Endothelial cell of umbilical vein (primary cell): Measurements from ENCODE around the gene PTPRU. TPM values are rescaled to one million over a fixed set of nuclear protein-coding genes. Genes with fewer than 3 reads are reported as not detected.

ENCODE experiments used
- BruUV-seq: library from RNA; stranded (reverse); fragments of 400-500 nt; replicated peaks from 2 replicates; lab custom pipeline; 2021; lab: Mats Ljungman, UMichigan
- CTCF ChIA-PET: fragments of 300-600, 350-600 bp; sonication (Branson Sonifier 250); formaldehyde crosslinking; loops from one replicate; lab custom pipeline; 2021; ENCODE audit warnings: antibody characterized with exemption, inconsistent platforms; lab: Charles Lee
- POLR2A ChIA-PET: fragments of 300-600, 350-600 bp; sonication (Branson Sonifier 250); formaldehyde crosslinking; loops from one replicate; lab custom pipeline; 2021; ENCODE audit warnings: antibody characterized with exemption, inconsistent platforms; lab: Charles Lee
- DNase-seq: peaks from one replicate; pipeline ENCODE4 v3.0.0-alpha.2; 2011; ENCODE audit warnings: low read depth, low spot score
- FAIRE-seq: peaks from 2 replicates; lab custom pipeline; 2011; peaks lifted over from hg19 to GRCh38; lab: Jason Lieb, UNC
- H2AFZ ChIP-seq: 2 replicates; pipeline ENCODE4 v1.6.0; 2012; ENCODE audit warnings: low read depth, low read length, control low read depth, inconsistent platforms
- H3K27ac ChIP-seq: 2 replicates; pipeline ENCODE4 v1.5.1; 2011; ENCODE audit warnings: low read depth, mild to moderate bottlenecking, control low read depth, low read length, moderate library complexity; ENCODE audit not compliant: insufficient read depth
- H3K27me3 ChIP-seq, 2 experiments: 2 replicates each; pipeline versions ENCODE4 v1.6.0 to v1.6.1; 2011; ENCODE audit warnings: low read length in 2 of 2, mixed read lengths in 1 of 2; ENCODE audit not compliant: control insufficient read depth in 2 of 2, insufficient read depth in 2 of 2
- H3K36me3 ChIP-seq, 2 experiments: 2 replicates in 1 of 2; 3 replicates in 1 of 2; pipeline ENCODE4 v1.5.1; 2011; ENCODE audit warnings: low read length in 2 of 2, mild to moderate bottlenecking in 1 of 2, moderate library complexity in 1 of 2; ENCODE audit not compliant: control insufficient read depth in 2 of 2, insufficient read depth in 2 of 2; ENCODE audit errors: extremely low read depth in 1 of 2
- H3K4me1 ChIP-seq: 3 replicates; pipeline ENCODE4 v1.5.1; 2011; ENCODE audit warnings: mild to moderate bottlenecking, low read length; ENCODE audit not compliant: control insufficient read depth, insufficient read depth; ENCODE audit errors: extremely low read depth
- H3K4me2 ChIP-seq: 2 replicates; pipeline ENCODE4 v1.6.1; 2011; ENCODE audit warnings: low read length, control low read depth, mixed read lengths; ENCODE audit not compliant: insufficient read depth
- H3K4me3 ChIP-seq, 3 experiments: fragments of 200-600 bp in 1 of 3; sonication (generic), shearing (Covaris generic) in 1 of 3; replicated peaks in 1 of 3; 2 replicates each; pipeline ENCODE4 v1.5.1; 2011 to 2016; ENCODE audit warnings: control low read depth in 3 of 3, low read length in 3 of 3, mild to moderate bottlenecking in 2 of 3, inconsistent platforms in 1 of 3, low read depth in 1 of 3, moderate library complexity in 1 of 3; ENCODE audit not compliant: insufficient read depth in 1 of 3
- H3K79me2 ChIP-seq: 2 replicates; pipeline ENCODE4 v1.6.0; 2012; ENCODE audit warnings: low read length, inconsistent platforms; ENCODE audit not compliant: control insufficient read depth, insufficient read depth
- H3K9ac ChIP-seq: replicated peaks from 2 replicates; pipeline ENCODE3; 2011; ENCODE audit warnings: low read length, control low read depth; ENCODE audit not compliant: insufficient read depth; ENCODE audit errors: extremely low read depth
- H3K9me1 ChIP-seq: replicated peaks from 3 replicates; pipeline ENCODE4 v1.6.0; 2011; ENCODE audit warnings: mild to moderate bottlenecking, low read length; ENCODE audit not compliant: control insufficient read depth, insufficient read depth; ENCODE audit errors: extremely low read depth
- H3K9me3 ChIP-seq: replicated peaks from 2 replicates; pipeline ENCODE4 v1.5.1; 2012; ENCODE audit warnings: low read length, inconsistent platforms; ENCODE audit not compliant: control insufficient read depth, insufficient read depth
- H4K20me1 ChIP-seq: replicated peaks from 2 replicates; pipeline ENCODE3; 2011; ENCODE audit warnings: mild to moderate bottlenecking, low read length; ENCODE audit not compliant: control insufficient read depth, insufficient read depth; ENCODE audit errors: extremely low read depth
- EZH2 ChIP-seq: IDR thresholded peaks from 2 replicates; pipeline ENCODE4 v1.6.1; 2012; ENCODE audit warnings: borderline replicate concordance, low read depth, mild to moderate bottlenecking, moderate library complexity, low read length, inconsistent platforms; ENCODE audit not compliant: severe bottlenecking
- FOS ChIP-seq: IDR thresholded peaks from 2 replicates; pipeline ENCODE4 v1.6.1; 2011; ENCODE audit warnings: mild to moderate bottlenecking, low read length, moderate library complexity, borderline replicate concordance; ENCODE audit not compliant: insufficient read depth
- GATA2 ChIP-seq: IDR thresholded peaks from 2 replicates; pipeline ENCODE4 v1.7.0; 2011; ENCODE audit warnings: low read depth, mild to moderate bottlenecking, moderate library complexity, mixed read lengths, low read length; ENCODE audit not compliant: insufficient read length, insufficient read depth
- JUN ChIP-seq: IDR thresholded peaks from 2 replicates; pipeline ENCODE4 v1.6.1; 2011; ENCODE audit warnings: borderline replicate concordance, low read depth; ENCODE audit not compliant: insufficient read length, insufficient read depth
- MYC ChIP-seq: IDR thresholded peaks from one replicate; pipeline ENCODE4 v1.6.1; 2011; ENCODE audit warnings: mild to moderate bottlenecking, low read depth, low read length
- POLR2A ChIP-seq: IDR thresholded peaks from 2 replicates; pipeline ENCODE4 v1.6.1; 2012; ENCODE audit warnings: low read depth, mild to moderate bottlenecking, control low read depth, low read length
- POLR2AphosphoS5 ChIP-seq: IDR thresholded peaks from 2 replicates; pipeline ENCODE4 v1.6.1; 2012; ENCODE audit warnings: low read depth, mild to moderate bottlenecking, control low read depth, low read length, moderate library complexity; ENCODE audit not compliant: insufficient read depth
- dilution Hi-C: fragments of 300-500 bp; cut with MboI; formaldehyde crosslinking; loops from one replicate; pipeline ENCODE4 v1.15.0; 2019; ENCODE audit warnings: low sequenced_read_pairs; ENCODE audit not compliant: extremely low pct_ligation_motif_present
- intact Hi-C: fragments of 100-400 bp; cut with micrococcal nuclease; formaldehyde crosslinking; loops from one replicate; pipeline ENCODE4 v1.10.0; 2022
- polyA plus RNA-seq, 4 experiments: library from polyadenylated mRNA; depleted of rRNA in 3 of 4; stranded (reverse) in 3 of 4; unstranded in 1 of 4; fragments of >200 nt; gene quantifications; 2 replicates each; pipeline versions ENCODE4 v1.2.1 to v1.2.3, GENCODE V29; 2011 to 2012; ENCODE audit warnings: missing spikeins in 1 of 4
- total RNA-seq: library from RNA; stranded (reverse); gene quantifications from 2 replicates; pipeline ENCODE4 v1.2.3, GENCODE V29; 2021
- TF ChIP-seq, protein P1 (sequence below), 2 donors: IDR thresholded peaks; 1 replicate in 1 of 2; 2 replicates in 1 of 2; pipeline ENCODE4 v1.5.1; 2011; ENCODE audit warnings: low read length in 2 of 2, mild to moderate bottlenecking in 2 of 2, moderate library complexity in 2 of 2, control low read depth in 1 of 2, inconsistent platforms in 1 of 2, low read depth in 1 of 2; ENCODE audit not compliant: insufficient read depth in 1 of 2; ENCODE audit errors: extremely low read depth in 1 of 2
- TF ChIP-seq, protein P2 (sequence below): IDR thresholded peaks from 2 replicates; pipeline ENCODE4 v1.6.1; 2011; ENCODE audit not compliant: insufficient read depth, insufficient read length

Gene PTPRU
- total and polyA plus RNA-seq, 2 donors (not counting 3 experiments of a cell fraction or from before 2014, with no cell fraction given): 0.58 to 2.6 TPM

DNA sequence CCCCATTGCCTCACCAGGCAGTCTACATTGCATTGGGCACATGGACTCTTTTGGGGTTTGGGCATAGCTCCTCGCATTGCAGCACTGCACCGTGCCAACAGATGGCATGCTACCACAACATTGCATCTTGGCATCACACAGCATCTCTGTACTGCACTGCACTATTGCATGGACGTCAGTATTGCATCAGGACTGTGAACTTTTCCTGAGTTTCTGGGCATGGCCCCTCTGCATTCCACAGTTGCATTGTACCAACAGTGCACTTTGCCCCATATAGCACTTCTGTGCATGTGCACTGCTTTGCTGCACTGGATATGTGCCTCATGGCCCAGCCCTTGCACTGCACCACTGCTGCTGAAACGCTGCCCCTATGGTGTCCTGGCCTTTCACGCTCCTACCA is 9.6 kb downstream of the PTPRU start:
- no peaks in the 10 kb centered on the region for H3K79me2 ChIP-seq
- TF ChIP-seq, protein P1, sequence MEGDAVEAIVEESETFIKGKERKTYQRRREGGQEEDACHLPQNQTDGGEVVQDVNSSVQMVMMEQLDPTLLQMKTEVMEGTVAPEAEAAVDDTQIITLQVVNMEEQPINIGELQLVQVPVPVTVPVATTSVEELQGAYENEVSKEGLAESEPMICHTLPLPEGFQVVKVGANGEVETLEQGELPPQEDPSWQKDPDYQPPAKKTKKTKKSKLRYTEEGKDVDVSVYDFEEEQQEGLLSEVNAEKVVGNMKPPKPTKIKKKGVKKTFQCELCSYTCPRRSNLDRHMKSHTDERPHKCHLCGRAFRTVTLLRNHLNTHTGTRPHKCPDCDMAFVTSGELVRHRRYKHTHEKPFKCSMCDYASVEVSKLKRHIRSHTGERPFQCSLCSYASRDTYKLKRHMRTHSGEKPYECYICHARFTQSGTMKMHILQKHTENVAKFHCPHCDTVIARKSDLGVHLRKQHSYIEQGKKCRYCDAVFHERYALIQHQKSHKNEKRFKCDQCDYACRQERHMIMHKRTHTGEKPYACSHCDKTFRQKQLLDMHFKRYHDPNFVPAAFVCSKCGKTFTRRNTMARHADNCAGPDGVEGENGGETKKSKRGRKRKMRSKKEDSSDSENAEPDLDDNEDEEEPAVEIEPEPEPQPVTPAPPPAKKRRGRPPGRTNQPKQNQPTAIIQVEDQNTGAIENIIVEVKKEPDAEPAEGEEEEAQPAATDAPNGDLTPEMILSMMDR (IDR thresholded peaks at IDR 0.05; ENCODE audit: extremely low read depth in 1 of 2, insufficient read depth in 1 of 2, low read depth in 1 of 2, low read length in 2 of 2): peak; percentile 21 to 48
- no peak for TF ChIP-seq MYC
- H3K27ac ChIP-seq: no peak overlapping the region
- H2AFZ ChIP-seq: no peak overlapping the region
- ChIA-PET CTCF (interaction anchor here (0.5 to 3.6 kb wide), 15 partner anchors 11 to 1462 kb away, joined by 3 to 24 read pairs (median 4); no protein-coding TSS in a partner anchor), POLR2A (no interaction called here)
- H3K4me1 ChIP-seq: no peaks in the 10 kb centered on the region
- H3K4me3 ChIP-seq: no peak overlapping the region
- dilution Hi-C loops: loop anchor here (25.0 kb wide), 1 partner anchor 841 kb away; no protein-coding TSS in a partner anchor
- H3K9ac ChIP-seq: no peak overlapping the region
- H3K9me3 ChIP-seq: no peaks in the 10 kb centered on the region
- FAIRE-seq (no peak), DNase-seq (peak; percentile 11)
- H3K27me3 ChIP-seq: peaks cover 0 to 1% of the 10 kb centered on the region in 2 experiments
- no TSS peak for BruUV-seq
- no peak overlapping the region for H3K4me2 ChIP-seq
- H4K20me1 ChIP-seq: no peaks in the 10 kb centered on the region
- H3K9me1 ChIP-seq: no peaks in the 10 kb centered on the region
- intact Hi-C loops: loop anchor here (1.0 kb wide), 1 partner anchor 1462 kb away; no protein-coding TSS in a partner anchor
- H3K36me3 ChIP-seq: no peaks in the 10 kb centered on the region

- H3K4me1 ChIP-seq: no peaks in the 10 kb centered on the region
- H4K20me1 ChIP-seq: no peaks in the 10 kb centered on the region
- no peak overlapping the region for H3K9ac ChIP-seq
- CTCF ChIA-PET: interaction anchor here (1.1 kb wide), 1 partner anchor 1133 kb away, joined by 3 read pairs; no protein-coding TSS in a partner anchor
- DNase-seq (no peak), FAIRE-seq (no peak)
- no peak overlapping the region for H3K4me3 ChIP-seq
- TF ChIP-seq EZH2: no peak
- no peak for TF ChIP-seq POLR2AphosphoS5
- no peak for TF ChIP-seq FOS
- no peak for TF ChIP-seq MYC
- no peak for TF ChIP-seq JUN
- TF ChIP-seq POLR2A: no peak
- TF ChIP-seq, protein P1 (IDR thresholded peaks at IDR 0.05; ENCODE audit: extremely low read depth in 1 of 2, insufficient read depth in 1 of 2, low read depth in 1 of 2, low read length in 2 of 2): no peak
- TF ChIP-seq, protein P2, sequence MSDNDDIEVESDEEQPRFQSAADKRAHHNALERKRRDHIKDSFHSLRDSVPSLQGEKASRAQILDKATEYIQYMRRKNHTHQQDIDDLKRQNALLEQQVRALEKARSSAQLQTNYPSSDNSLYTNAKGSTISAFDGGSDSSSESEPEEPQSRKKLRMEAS: no peak
- no peak for TF ChIP-seq GATA2
- no peaks in the 10 kb centered on the region for H3K9me1 ChIP-seq
- dilution Hi-C loops (loop anchor here (25.0 kb wide), 1 partner anchor 840 kb away; no protein-coding TSS in a partner anchor), intact Hi-C loops (no loop called here)
- no peaks in the 10 kb centered on the region for H3K79me2 ChIP-seq
- no peaks in the 10 kb centered on the region for H3K36me3 ChIP-seq
- H2AFZ ChIP-seq: no peak overlapping the region
- no peak overlapping the region for H3K4me2 ChIP-seq
- H3K27me3 ChIP-seq: peaks cover 0 to 1% of the 10 kb centered on the region in 2 experiments
- POLR2A ChIA-PET: no interaction called here
- H3K27ac ChIP-seq: no peak overlapping the region
- BruUV-seq: no TSS peak
- H3K9me3 ChIP-seq: no peaks in the 10 kb centered on the region
Observed at GRCh38 chr1:29247044-29247443, 10.7 kb downstream of the PTPRU start.
